Heart left ventricle (tissue), 13 donors: ENCODE measurements around the gene RFC5.

Experiments used
- CTCF ChIP-seq, 12 donors: fragments of 200-600 bp; sonication (generic) in 4 of 12; IDR thresholded peaks; one replicate each; pipeline versions ENCODE4 v1.5.0 to v1.8.0; 2018 to 2022; ENCODE audit warnings: antibody characterized with exemption in 12 of 12, mild to moderate bottlenecking in 5 of 12
- POLR2A ChIP-seq, 2 donors: fragments of 450-650 bp; IDR thresholded peaks; one replicate each; pipeline ENCODE4 v1.6.1; 2017; ENCODE audit warnings: antibody characterized with exemption in 2 of 2, mild to moderate bottlenecking in 2 of 2, moderate library complexity in 2 of 2
- donor health status: ischemic (EF 13 %, LVEDD 7.1; RV severe dilation, severe dysfunction).
- donor health status: DM: no; HTN: yes; CAD: no.
- donor health status: DM: no; HTN: no; CAD: no.
- donor health status: ischemic (EF 25% LVEDD 6.9; RV normal size, moderate dysfunction).
- donor health status: ischemic (EF 25% LVEDD 5.7; RV mildly dilated, moderate dysfunction).
- donor health status: ischemic (EF 35%, LVEDD 5.7; RV mildly dilated, moderate dysfunction).
- donor health status: nonischemic (EF 11% LVEDD 7.7; RV severe dilation, severe dysfunction).
- donor health status: DM: yes; HTN: yes; CAD: no.
- donor health status: PGD.
- donor health status: ischemic (EF 29% LVEDD 5.4; RV normal size, mild dysfunction).
- donor health status: nonischemic (EF 23%, LVEDD 6.1; RV moderate dilation, normal function).

DNA sequence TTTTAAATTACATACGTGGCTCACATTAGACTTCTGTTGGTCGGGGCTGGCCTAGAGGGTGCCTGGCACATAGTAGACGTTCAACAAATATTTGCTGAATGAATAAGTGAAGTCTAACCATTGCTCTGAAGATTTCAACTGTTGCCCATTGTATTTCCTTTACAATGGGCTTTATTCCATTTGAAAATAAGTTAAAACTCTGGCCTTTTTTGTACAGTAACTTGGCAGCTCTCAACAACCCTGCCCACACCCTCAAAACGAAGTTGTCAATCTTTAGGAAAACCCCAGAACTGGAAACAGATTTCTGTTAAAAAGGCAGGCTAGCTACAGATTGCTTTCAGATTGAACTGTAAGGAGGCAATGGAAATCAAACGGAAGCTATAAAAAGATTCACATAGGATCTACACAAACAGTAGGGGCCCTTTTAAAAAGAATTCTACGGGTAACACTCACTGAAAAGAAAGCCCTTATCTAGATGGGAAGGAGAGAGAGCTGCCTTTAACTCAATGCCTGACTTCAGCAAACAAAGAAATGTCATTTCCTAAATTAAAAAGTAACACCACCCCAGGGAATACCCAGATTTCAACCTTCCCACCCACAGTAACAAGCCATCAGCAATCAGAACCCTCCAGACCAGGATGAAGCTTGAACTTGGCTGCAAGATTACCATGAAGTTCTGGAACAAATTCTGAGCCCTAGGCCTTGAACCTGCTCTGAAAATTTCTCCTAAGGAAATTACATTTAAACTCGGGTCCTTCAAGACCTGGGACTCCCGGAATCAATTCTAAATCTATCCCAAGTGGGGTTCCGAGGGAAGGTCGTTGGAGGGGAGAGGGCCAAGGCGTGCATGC, 43.1 kb downstream of the RFC5 start:
- TF ChIP-seq CTCF (IDR thresholded peaks at IDR 0.05) = no peak
- no peak for TF ChIP-seq POLR2A (IDR thresholded peaks at IDR 0.05)
